B cell (primary cell): Measurements from ENCODE around the gene ACSL4.

ENCODE experiments used
- EZH2 ChIP-seq: IDR thresholded peaks from 2 replicates; pipeline ENCODE4 v1.6.1; 2012; ENCODE audit warnings: borderline replicate concordance, low read depth, mild to moderate bottlenecking, moderate library complexity, low read length; ENCODE audit not compliant: insufficient read depth, poor library complexity, severe bottlenecking
- TF ChIP-seq, protein P1 (sequence below): fragments of 200-600 bp; IDR thresholded peaks from one replicate; pipeline ENCODE4 v1.8.0; 2022; ENCODE audit warnings: antibody characterized with exemption, mild to moderate bottlenecking

DNA sequence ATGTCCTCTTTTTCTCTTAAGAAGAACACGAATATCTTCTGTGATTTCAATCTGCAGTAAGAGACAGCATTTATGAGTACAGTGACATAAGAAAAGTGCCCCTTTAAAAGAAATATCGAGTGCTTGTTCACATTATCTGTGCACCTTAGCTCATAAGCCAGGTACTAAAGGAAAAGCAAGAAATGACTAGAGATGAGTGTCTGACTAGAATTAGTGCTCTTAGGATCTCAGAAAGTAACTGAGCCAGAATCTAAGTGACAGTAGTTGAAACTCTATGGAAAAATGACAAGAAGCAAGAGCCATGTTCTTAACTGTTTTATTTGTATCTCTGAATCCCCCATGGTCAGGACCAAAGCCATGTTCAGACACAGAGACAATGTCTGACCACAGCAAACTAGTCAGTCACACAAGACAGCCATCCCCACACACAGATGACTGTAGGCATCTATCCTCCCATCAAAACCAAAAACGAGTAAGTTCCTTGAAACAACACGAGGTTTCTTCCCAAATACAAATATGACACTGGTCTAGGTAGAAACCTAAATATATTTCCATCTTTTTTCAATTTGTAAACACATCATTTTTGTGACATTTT, 36.8 kb downstream of the ACSL4 start:
- TF ChIP-seq, protein P1, sequence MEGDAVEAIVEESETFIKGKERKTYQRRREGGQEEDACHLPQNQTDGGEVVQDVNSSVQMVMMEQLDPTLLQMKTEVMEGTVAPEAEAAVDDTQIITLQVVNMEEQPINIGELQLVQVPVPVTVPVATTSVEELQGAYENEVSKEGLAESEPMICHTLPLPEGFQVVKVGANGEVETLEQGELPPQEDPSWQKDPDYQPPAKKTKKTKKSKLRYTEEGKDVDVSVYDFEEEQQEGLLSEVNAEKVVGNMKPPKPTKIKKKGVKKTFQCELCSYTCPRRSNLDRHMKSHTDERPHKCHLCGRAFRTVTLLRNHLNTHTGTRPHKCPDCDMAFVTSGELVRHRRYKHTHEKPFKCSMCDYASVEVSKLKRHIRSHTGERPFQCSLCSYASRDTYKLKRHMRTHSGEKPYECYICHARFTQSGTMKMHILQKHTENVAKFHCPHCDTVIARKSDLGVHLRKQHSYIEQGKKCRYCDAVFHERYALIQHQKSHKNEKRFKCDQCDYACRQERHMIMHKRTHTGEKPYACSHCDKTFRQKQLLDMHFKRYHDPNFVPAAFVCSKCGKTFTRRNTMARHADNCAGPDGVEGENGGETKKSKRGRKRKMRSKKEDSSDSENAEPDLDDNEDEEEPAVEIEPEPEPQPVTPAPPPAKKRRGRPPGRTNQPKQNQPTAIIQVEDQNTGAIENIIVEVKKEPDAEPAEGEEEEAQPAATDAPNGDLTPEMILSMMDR: no peak
- TF ChIP-seq EZH2: no peak
